Neuronal stem cell (in vitro differentiated cells): ENCODE data around the gene EFCAB5.

Experiments
- DNase-seq: peaks from one replicate; pipeline ENCODE4 v3.0.0-alpha.2; 2013; ENCODE audit warnings: low spot score
- H2AFZ ChIP-seq: one replicate; pipeline ENCODE4 v1.6.1; 2013; ENCODE audit warnings: mild to moderate bottlenecking, low read length, inconsistent platforms
- H2AK5ac ChIP-seq: 2 replicates; pipeline ENCODE4 v1.6.1; 2013; ENCODE audit warnings: low read depth, mild to moderate bottlenecking, inconsistent platforms, low read length, moderate library complexity, mixed read lengths
- H2BK120ac ChIP-seq: 2 replicates; pipeline ENCODE4 v1.6.1; 2013; ENCODE audit warnings: low read depth, mild to moderate bottlenecking, inconsistent platforms, low read length, moderate library complexity, mixed read lengths
- H2BK12ac ChIP-seq: one replicate; pipeline ENCODE4 v1.6.1; 2013; ENCODE audit warnings: low read length, inconsistent platforms
- H2BK15ac ChIP-seq: 2 replicates; pipeline ENCODE4 v1.6.1; 2013; ENCODE audit warnings: mild to moderate bottlenecking, low read length, inconsistent platforms, mixed read lengths
- H2BK5ac ChIP-seq: one replicate; pipeline ENCODE4 v1.6.1; 2013; ENCODE audit warnings: inconsistent platforms, mild to moderate bottlenecking, low read length, moderate library complexity
- H3K14ac ChIP-seq: one replicate; pipeline ENCODE4 v1.6.1; 2013; ENCODE audit warnings: low read length, inconsistent platforms
- H3K18ac ChIP-seq: 2 replicates; pipeline ENCODE4 v1.6.1; 2013; ENCODE audit warnings: low read length, inconsistent platforms
- H3K23ac ChIP-seq: 2 replicates; pipeline ENCODE4 v1.6.1; 2013; ENCODE audit warnings: low read depth, mild to moderate bottlenecking, mixed read lengths, low read length, inconsistent platforms; ENCODE audit not compliant: poor library complexity
- H3K27ac ChIP-seq: replicated peaks from 3 replicates; pipeline ENCODE4 v1.5.1; 2013; ENCODE audit warnings: low read length, inconsistent platforms
- H3K27me3 ChIP-seq, 3 experiments: 2 replicates each; pipeline ENCODE4 v1.6.1; 2013; ENCODE audit warnings: low read length in 3 of 3, mild to moderate bottlenecking in 2 of 3, inconsistent platforms in 1 of 3, low read depth in 1 of 3, mixed read lengths in 1 of 3, moderate library complexity in 1 of 3; ENCODE audit not compliant: control insufficient read depth in 3 of 3, insufficient read depth in 3 of 3
- H3K36me3 ChIP-seq, 2 donors: replicated peaks in 1 of 2; 2 replicates each; pipeline ENCODE4 v1.6.1; 2013; ENCODE audit warnings: low read length in 2 of 2; ENCODE audit not compliant: control insufficient read depth in 2 of 2, insufficient read depth in 2 of 2
- H3K4ac ChIP-seq: 2 replicates; pipeline ENCODE4 v1.6.1; 2013; ENCODE audit warnings: inconsistent platforms, mild to moderate bottlenecking, low read length, moderate library complexity
- H3K4me1 ChIP-seq, 2 donors: 1 replicate in 1 of 2; 2 replicates in 1 of 2; pipeline ENCODE4 v1.6.1; 2013; ENCODE audit warnings: low read length in 2 of 2, low read depth in 1 of 2; ENCODE audit not compliant: control insufficient read depth in 2 of 2, insufficient read depth in 1 of 2
- H3K4me2 ChIP-seq: one replicate; pipeline ENCODE4 v1.6.1; 2013; ENCODE audit warnings: mild to moderate bottlenecking, low read length, inconsistent platforms; ENCODE audit not compliant: insufficient read depth, poor library complexity, severe bottlenecking
- H3K4me3 ChIP-seq, 2 donors: 2 replicates each; pipeline ENCODE4 v1.5.1; 2013; ENCODE audit warnings: low read length in 2 of 2, mild to moderate bottlenecking in 2 of 2, inconsistent platforms in 1 of 2, moderate library complexity in 1 of 2
- H3K79me1 ChIP-seq: one replicate; pipeline ENCODE4 v1.6.1; 2013; ENCODE audit warnings: low read depth, mild to moderate bottlenecking, inconsistent platforms, low read length, moderate library complexity
- H3K9ac ChIP-seq: one replicate; pipeline ENCODE4 v1.6.1; 2013; ENCODE audit warnings: mild to moderate bottlenecking, low read depth, low read length, inconsistent platforms; ENCODE audit not compliant: poor library complexity
- H3K9me3 ChIP-seq, 2 donors: replicated peaks in 1 of 2; 2 replicates each; pipeline versions ENCODE3 to v1.6.1; 2013; ENCODE audit warnings: low read length in 2 of 2, mild to moderate bottlenecking in 2 of 2, inconsistent platforms in 1 of 2, low read depth in 1 of 2, mixed read lengths in 1 of 2, moderate library complexity in 1 of 2; ENCODE audit not compliant: control insufficient read depth in 2 of 2, insufficient read depth in 1 of 2
- H4K8ac ChIP-seq: one replicate; pipeline ENCODE4 v1.6.1; 2013; ENCODE audit warnings: low read depth, mild to moderate bottlenecking, inconsistent platforms, low read length, moderate library complexity
- H4K91ac ChIP-seq: one replicate; pipeline ENCODE4 v1.6.1; 2013; ENCODE audit warnings: low read length, low read depth, mild to moderate bottlenecking, inconsistent platforms; ENCODE audit not compliant: poor library complexity
- WGBS, 2 donors: extraction: QIAGEN DNeasy Blood & Tissue Kit; methylation state at CpG; one replicate each; pipeline ENCODE4 v1.1.7; 2013; ENCODE audit warnings: missing lambda C conversion rate in 2 of 2, mixed read lengths in 1 of 2; ENCODE audit not compliant: insufficient read length in 2 of 2, insufficient replicate concordance in 1 of 2; ENCODE audit errors: extremely low coverage in 2 of 2; 5-methylcytosine and 5-hydroxymethylcytosine counted together

EFCAB5 gene

GRCh38 chr17:29924786-29925185 is 16.6 kb upstream of the EFCAB5 start:
- H2AK5ac ChIP-seq = no peak overlapping the region
- no peak overlapping the region for H3K4me3 ChIP-seq
- no peak overlapping the region for H2BK12ac ChIP-seq
- no peaks in the 10 kb centered on the region for H3K27me3 ChIP-seq
- DNase-seq = no peak
- H3K4me1 ChIP-seq = peaks cover 0 to 6% of the 10 kb centered on the region in 2 donors
- no peak overlapping the region for H2AFZ ChIP-seq
- no peak overlapping the region for H3K14ac ChIP-seq
- no peak overlapping the region for H3K9ac ChIP-seq
- no peak overlapping the region for H4K91ac ChIP-seq
- no peak overlapping the region for H2BK5ac ChIP-seq
- WGBS, 2 donors = no CpG with 5 or more reads among the region's 1 CpG
- H3K27ac ChIP-seq = no peak overlapping the region
- H3K9me3 ChIP-seq = peaks cover 0 to 2% of the 10 kb centered on the region in 2 donors
- no peak overlapping the region for H2BK15ac ChIP-seq
- no peak overlapping the region for H3K23ac ChIP-seq
- H3K36me3 ChIP-seq = peaks cover 0 to 1% of the 10 kb centered on the region in 2 donors
- H3K4me2 ChIP-seq = no peak overlapping the region
- no peak overlapping the region for H3K18ac ChIP-seq
- H3K79me1 ChIP-seq = peaks cover 1% of the 10 kb centered on the region
- no peak overlapping the region for H4K8ac ChIP-seq
- H2BK120ac ChIP-seq = no peak overlapping the region
- no peak overlapping the region for H3K4ac ChIP-seq

DNA sequence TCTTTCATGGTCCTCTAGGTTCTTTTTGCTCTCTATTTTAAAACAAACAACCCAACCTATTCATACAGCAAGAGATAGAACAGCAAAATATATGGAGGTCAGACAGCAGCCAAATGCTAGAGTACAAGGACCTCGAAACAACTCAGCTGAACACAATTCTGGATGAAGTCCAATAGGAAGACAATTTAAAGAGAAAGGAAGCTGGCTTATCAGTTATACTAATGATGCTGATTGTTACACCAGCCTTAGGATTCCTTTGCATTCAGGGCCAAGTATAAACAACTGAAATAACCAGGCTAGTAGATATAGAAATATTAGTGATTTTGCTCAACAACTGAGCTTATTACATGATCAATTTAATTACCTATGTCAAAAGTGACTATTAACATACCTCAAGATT is 13.9 kb upstream of the EFCAB5 start:
- Histone ChIP-seq H3K23ac (no peak overlapping the region), H2BK120ac (no peak overlapping the region), H3K14ac (no peak overlapping the region), H4K91ac (no peak overlapping the region), H3K79me1 (peaks cover 1% of the 10 kb centered on the region), H2BK5ac (no peak overlapping the region), H3K4me3 (no peak overlapping the region), H2AFZ (no peak overlapping the region), H3K36me3 (no peaks in the 10 kb centered on the region), H2BK12ac (no peak overlapping the region), H3K27me3 (no peaks in the 10 kb centered on the region), H2AK5ac (no peak overlapping the region), H3K9me3 (no peaks in the 10 kb centered on the region), H3K27ac (no peak overlapping the region), H2BK15ac (no peak overlapping the region), H3K4me2 (no peak overlapping the region), H3K4ac (no peak overlapping the region), H3K18ac (no peak overlapping the region), H4K8ac (no peak overlapping the region), H3K9ac (no peak overlapping the region), H3K4me1 (peaks cover 3 to 13% of the 10 kb centered on the region in 2 donors)
- no peak for DNase-seq
- WGBS, 2 donors = no CpG with 5 or more reads among the region's 1 CpG

DNA sequence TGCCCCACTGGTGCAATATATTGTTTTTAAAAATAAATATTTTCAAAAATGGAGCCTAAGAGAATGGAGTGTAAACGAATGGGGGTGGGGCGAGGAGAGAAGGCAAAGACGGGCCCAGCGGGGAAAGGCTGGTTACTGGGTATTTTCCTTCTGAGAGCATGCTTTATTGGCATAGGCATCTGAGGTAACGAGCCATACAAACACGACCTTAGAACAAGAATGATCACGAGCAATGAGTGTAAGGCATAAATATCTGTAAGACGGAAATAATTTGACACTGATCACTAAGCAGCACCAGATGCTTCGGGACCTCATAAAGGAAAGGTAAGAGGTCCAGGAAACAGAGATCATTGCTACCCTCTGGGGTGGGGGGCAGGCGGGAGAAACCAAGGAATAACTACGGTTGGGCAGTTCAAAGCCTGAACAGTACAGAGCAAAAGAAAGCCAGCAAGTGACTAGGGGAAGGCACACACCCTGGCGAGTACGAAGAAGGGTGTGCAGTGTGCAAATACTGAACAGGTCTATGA is 12.4 kb upstream of the EFCAB5 start:
- peak overlapping the region; percentile 97 for H2AFZ ChIP-seq
- peak overlapping the region; percentile 95 for H3K18ac ChIP-seq
- no peaks in the 10 kb centered on the region for H3K36me3 ChIP-seq
- peak overlapping the region; percentile 95 for H3K27ac ChIP-seq
- no peak overlapping the region for H2BK12ac ChIP-seq
- H3K4me2 ChIP-seq = peak overlapping the region; percentile 80
- H2BK15ac ChIP-seq = peak overlapping the region; percentile 6
- no peaks in the 10 kb centered on the region for H3K9me3 ChIP-seq
- peaks cover 3 to 13% of the 10 kb centered on the region in 2 donors for H3K4me1 ChIP-seq
- no peak overlapping the region for H4K8ac ChIP-seq
- peak overlapping the region; percentile 74 to 94 for H3K4me3 ChIP-seq
- H2AK5ac ChIP-seq = no peak overlapping the region
- peak overlapping the region; percentile 2 for H2BK120ac ChIP-seq
- no peak overlapping the region for H3K14ac ChIP-seq
- peak overlapping the region; percentile 95 for H3K23ac ChIP-seq
- no peak overlapping the region for H3K4ac ChIP-seq
- no peaks in the 10 kb centered on the region for H3K27me3 ChIP-seq
- no peaks in the 10 kb centered on the region for H3K79me1 ChIP-seq
- DNase-seq = peak; percentile 17
- peak overlapping the region; percentile 96 for H3K9ac ChIP-seq
- WGBS, 2 donors = no CpG with 5 or more reads among the region's 13 CpGs
- peak overlapping the region; percentile 96 for H2BK5ac ChIP-seq
- H4K91ac ChIP-seq = no peak overlapping the region

DNA sequence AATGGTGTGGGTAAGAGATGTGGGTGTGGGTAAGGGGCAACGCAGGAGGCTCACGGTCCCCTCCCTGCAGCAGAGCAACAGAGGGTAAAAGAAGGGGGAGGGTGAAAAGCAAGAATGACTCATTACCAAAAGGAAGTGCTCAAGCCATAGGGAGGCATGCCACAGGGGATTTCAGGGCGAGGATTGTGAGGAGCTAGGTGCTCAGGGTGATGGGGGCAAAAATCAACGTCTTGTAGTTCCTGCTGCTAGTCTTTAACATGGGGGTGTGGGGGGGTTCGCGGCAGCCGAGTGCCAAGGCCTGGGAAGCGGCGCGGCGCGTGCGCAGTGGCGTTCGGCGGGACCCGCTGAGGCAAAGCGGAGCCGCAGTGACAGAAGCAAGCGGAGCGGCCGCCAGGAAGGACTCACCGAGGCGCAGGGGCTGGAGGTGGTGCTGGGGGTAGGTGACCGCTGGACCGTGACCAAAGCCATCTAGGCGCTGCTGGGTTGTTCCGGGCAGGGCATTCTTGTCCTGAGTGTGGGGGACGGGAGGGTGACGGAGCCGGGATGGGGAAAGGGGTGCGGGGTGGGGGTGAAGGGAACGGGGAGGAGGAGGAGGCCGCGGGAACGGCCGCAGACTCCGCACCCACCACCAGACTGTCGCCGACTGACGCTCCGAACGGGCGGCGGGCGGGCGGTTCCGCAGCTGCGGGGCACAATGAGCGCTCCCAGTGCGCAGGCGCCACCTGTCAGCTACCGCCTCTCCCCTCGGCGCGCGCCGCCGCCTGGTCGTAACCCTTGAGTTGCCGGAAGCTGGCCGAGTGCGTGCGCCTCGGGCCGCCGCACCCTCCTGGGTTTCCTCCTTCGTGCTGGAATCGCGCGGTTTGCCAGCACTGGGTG is 11.7 kb upstream of the EFCAB5 start, which contains the start of gene SSH2:
Gene SSH2 (minus strand): TSS at position 696 of the 876 bp plus-strand sequence. CDS start 228 bp downstream, at position 468.
- Histone ChIP-seq H2BK15ac (peak within 1 kb of the TSS; percentile 6), H4K91ac (no peak within 1 kb of the TSS), H3K79me1 (no peaks in the 10 kb centered on the region), H3K4me3 (peak within 1 kb of the TSS; percentile 74 to 94), H3K27ac (peak within 1 kb of the TSS; percentile 95), H2AK5ac (no peak within 1 kb of the TSS), H3K23ac (peak within 1 kb of the TSS; percentile 95), H3K18ac (peak within 1 kb of the TSS; percentile 95), H3K36me3 (no peaks in the 10 kb centered on the region), H3K4ac (no peak within 1 kb of the TSS), H3K27me3 (peaks cover 0 to 3% (median 0%) of the 10 kb centered on the region in 3 experiments), H3K9ac (peak within 1 kb of the TSS; percentile 96), H2BK12ac (peak within 1 kb of the TSS; percentile 75), H3K14ac (no peak within 1 kb of the TSS), H4K8ac (no peak within 1 kb of the TSS), H3K4me2 (peak within 1 kb of the TSS; percentile 80), H2BK120ac (peak within 1 kb of the TSS; percentile 2), H3K9me3 (no peaks in the 10 kb centered on the region), H2BK5ac (peak within 1 kb of the TSS; percentile 96), H2AFZ (peak within 1 kb of the TSS; percentile 97), H3K4me1 (peaks cover 3 to 13% of the 10 kb centered on the region in 2 donors)
- DNase-seq = peak; percentile 86
- WGBS, 2 donors = no CpG with 5 or more reads among the region's 71 CpGs
